Measurements from ENCODE around the gene ZNF267. TPM values are rescaled to one million over a fixed set of nuclear protein-coding genes. Genes with fewer than 3 reads are reported as not detected.

ZNF267 gene
- total and polyA plus RNA-seq, 2 of the 8 experiments (the other 6 are each of a cell fraction or from before 2014, with no cell fraction given) = 5.5 to 28.3 TPM

DNA sequence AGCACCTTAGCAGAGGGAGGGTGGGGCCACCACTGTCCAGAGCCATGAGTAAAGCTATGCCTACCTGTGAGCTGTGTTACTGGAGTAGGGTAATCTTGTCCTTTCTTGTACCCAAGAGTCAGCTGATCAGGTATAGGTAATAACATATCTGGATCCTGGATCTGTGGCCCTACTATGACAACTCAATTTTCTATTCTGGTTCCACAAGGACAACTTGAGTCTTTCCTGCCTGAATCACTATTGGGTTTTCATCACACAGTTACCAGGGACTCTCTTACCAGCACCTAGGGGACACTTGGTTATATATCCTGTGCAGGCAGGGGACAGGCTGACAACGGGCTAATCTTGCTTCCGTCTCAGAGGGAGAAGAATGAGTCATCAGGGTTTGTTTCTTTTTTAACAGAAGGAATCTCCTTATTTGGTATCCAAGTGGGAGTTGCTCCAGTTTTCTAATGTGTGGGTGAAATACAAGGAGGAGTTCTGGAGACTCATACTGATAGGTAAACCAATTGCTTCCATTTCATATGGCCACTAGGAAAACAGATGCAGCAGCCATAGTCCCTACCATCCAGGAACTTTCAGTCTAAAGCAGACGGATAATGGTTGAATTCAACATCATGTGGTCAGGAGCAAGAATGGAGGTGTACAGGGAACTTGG, 6.8 kb downstream of the ZNF267 start:
- H3K4me3 ChIP-seq (ENCODE audit: extremely low read depth in 1 of 4, insufficient read depth in 2 of 4, low read depth in 3 of 4, low read length in 4 of 4) = no peak overlapping the region
- H2BK12ac ChIP-seq (ENCODE audit: low read depth, low read length) = no peak overlapping the region
- H4K91ac ChIP-seq (replicated peaks; ENCODE audit: insufficient read length, low read length) = no peak overlapping the region
- ChIA-PET CTCF (ENCODE audit: partially characterized antibody) (interaction anchor here (0.6 to 1.3 kb wide), 2 partner anchors 166 to 168 kb away, joined by 3 read pairs; a partner anchor contains a TSS), POLR2A (ENCODE audit: partially characterized antibody) (no interaction called here)
- H2BK120ac ChIP-seq (replicated peaks; ENCODE audit: low read depth, low read length) = no peak overlapping the region
- H3K23ac ChIP-seq (ENCODE audit: insufficient read length) = no peak overlapping the region
- H3K4me1 ChIP-seq (replicated peaks in 1 of 4; ENCODE audit: control insufficient read depth in 3 of 4, insufficient read depth in 4 of 4, low read length in 3 of 4) = no peaks in the 10 kb centered on the region
- WGBS, 2 experiments (ENCODE audit: extremely low coverage in 1 of 2, insufficient coverage in 1 of 2, insufficient read length in 1 of 2, insufficient replicate concordance in 2 of 2, low coverage in 1 of 2, low lambda C conversion rate in 2 of 2, missing lambda C conversion rate in 1 of 2) = 77% methylated on average over 3 of the region's 3 CpGs; no CpG with 5 or more reads in 1 of the 2 experiments
- no peak overlapping the region for H2BK20ac ChIP-seq (ENCODE audit: low read length)
- DNase-seq (ENCODE audit: low read depth in 1 of 2, low spot score in 2 of 2) (no peak), FAIRE-seq (no peak)
- H4K20me1 ChIP-seq (replicated peaks in 1 of 2; ENCODE audit: control insufficient read depth in 1 of 2, insufficient read depth in 2 of 2, low read length in 2 of 2) = peaks cover 0 to 6% of the 10 kb centered on the region in 2 experiments
- H3K9ac ChIP-seq (replicated peaks in 1 of 4; ENCODE audit: extremely low read depth in 1 of 4, low read depth in 3 of 4, low read length in 3 of 4) = no peak overlapping the region
- TF ChIP-seq SRF (IDR thresholded peaks at IDR 0.05; ENCODE audit: low read depth, low read length) (peak; percentile 20; the same call in 1 of the 2 replicates), RFX5 (IDR thresholded peaks at IDR 0.05; ENCODE audit: borderline replicate concordance, low read depth, low read length) (no peak), EZH2 (IDR thresholded peaks at IDR 0.05; ENCODE audit: low read depth, low read length, severe bottlenecking) (no peak), SAP30 (IDR thresholded peaks at IDR 0.05; ENCODE audit: insufficient read depth, insufficient replicate concordance, low read length) (no peak)
- H3K4ac ChIP-seq (replicated peaks; ENCODE audit: insufficient read length, low read depth, low read length) = no peak overlapping the region
- H3K27me3 ChIP-seq (replicated peaks in 1 of 4; ENCODE audit: control insufficient read depth in 3 of 4, extremely low read depth in 1 of 4, insufficient read depth in 3 of 4, low read length in 3 of 4) = no peaks in the 10 kb centered on the region
- H2BK5ac ChIP-seq (ENCODE audit: low read depth, low read length) = no peak overlapping the region
- H3K23me2 ChIP-seq (ENCODE audit: low read depth, low read length) = no peaks in the 10 kb centered on the region
- H2BK15ac ChIP-seq (ENCODE audit: low read length) = no peak overlapping the region
- H3K18ac ChIP-seq (ENCODE audit: extremely low read depth, low read length) = no peak overlapping the region
- H4K5ac ChIP-seq (ENCODE audit: insufficient read length, low read depth, low read length) = no peak overlapping the region
- no peak overlapping the region for H4K8ac ChIP-seq (ENCODE audit: extremely low read depth, insufficient read depth, low read length)
- peaks cover 15% of the 10 kb centered on the region for H3K79me1 ChIP-seq (ENCODE audit: low read depth, low read length)
- no peak overlapping the region for H3K4me2 ChIP-seq (ENCODE audit: insufficient read depth in 1 of 2, low read depth in 2 of 2, low read length in 2 of 2)
- H3K56ac ChIP-seq (replicated peaks; ENCODE audit: insufficient read length, low read depth, low read length) = no peak overlapping the region
- no peak overlapping the region for H2AFZ ChIP-seq (ENCODE audit: low read length)
- H3K14ac ChIP-seq (ENCODE audit: insufficient read length) = no peak overlapping the region
- no peaks in the 10 kb centered on the region for H3K9me3 ChIP-seq (ENCODE audit: insufficient read depth in 2 of 2, low read depth in 1 of 2, low read length in 1 of 2)
- peaks cover 2 to 10% (median 5%) of the 10 kb centered on the region in 4 experiments; a peak in 6 of 8 replicates for H3K36me3 ChIP-seq (ENCODE audit: control insufficient read depth in 2 of 4, insufficient read depth in 4 of 4, low read length in 3 of 4)
- H3K27ac ChIP-seq (ENCODE audit: low read depth, low read length) = no peak overlapping the region
- no peak overlapping the region for H2AK5ac ChIP-seq (ENCODE audit: low read depth, low read length)
- H3K79me2 ChIP-seq (ENCODE audit: control insufficient read depth in 1 of 2, insufficient read depth in 2 of 2, low read length in 2 of 2) = peaks cover 19 to 90% of the 10 kb centered on the region in 2 experiments
